Measurements from ENCODE around the gene PSME2. TPM values are rescaled to one million over a fixed set of nuclear protein-coding genes. Genes with fewer than 3 reads are reported as not detected.
A peak's percentile ranks its signal among the peaks of the same experiment; 100 is the strongest.

Gene PSME2
- total and polyA plus RNA-seq, 9 of the 15 experiments (the other 6 are each of a cell fraction or from before 2014, with no cell fraction given): 111 to 579 (median 159) TPM

- TF ChIP-seq PREB (CRISPR knock-in tag; IDR thresholded peaks at IDR 0.05) (no peak), EHMT2 (IDR thresholded peaks at IDR 0.05) (no peak), MCM2 (IDR thresholded peaks at IDR 0.05; ENCODE audit: low read depth) (no peak), TAF7 (tag; IDR thresholded peaks at IDR 0.05) (no peak), HEY1 (CRISPR knock-in tag; IDR thresholded peaks at IDR 0.05; ENCODE audit: borderline replicate concordance) (no peak), EP300 (IDR thresholded peaks at IDR 0.05; ENCODE audit: low read length) (peak; percentile 42), LARP7 (IDR thresholded peaks at IDR 0.05) (no peak), KDM2B (CRISPR knock-in tag; IDR thresholded peaks at IDR 0.05) (no peak), ID3 (CRISPR knock-in tag; IDR thresholded peaks at IDR 0.05) (no peak), ID3 (tag; IDR thresholded peaks at IDR 0.05) (peak; percentile 14; the same call in 1 of the 2 replicates), PATZ1 (CRISPR knock-in tag; IDR thresholded peaks at IDR 0.05; ENCODE audit: borderline replicate concordance) (no peak), COPS2 (conservative IDR thresholded peaks at IDR 0.05) (no peak), SOX6 (IDR thresholded peaks at IDR 0.05) (peak; percentile 73), ARID3A (IDR thresholded peaks at IDR 0.05; ENCODE audit: borderline replicate concordance, low read depth, low read length) (peak; percentile 54; the same call in 1 of the 2 replicates), MCM5 (IDR thresholded peaks at IDR 0.05; ENCODE audit: low read depth) (no peak), CBX1 (IDR thresholded peaks at IDR 0.05; ENCODE audit: low read depth) (no peak), CEBPZ (IDR thresholded peaks at IDR 0.05; ENCODE audit: borderline replicate concordance, low read depth, low read length) (no peak), NRF1 (conservative IDR thresholded peaks at IDR 0.05 in 1 of 2, IDR thresholded peaks at IDR 0.05 in 1 of 2) (peak in 1 of 2 experiments; percentile 25; a peak in 1 of 4 replicates)
Observed at GRCh38 chr14:24160850-24161804, 14.7 kb upstream of the PSME2 start, which contains the start of gene IRF9 (continued).

Data from K562 (cell line).